DND-41 (cell line): ENCODE results near the gene ACSL1.

ENCODE experiments used
- CTCF ChIP-seq: IDR thresholded peaks from 2 replicates; pipeline ENCODE4 v1.5.1; 2012; ENCODE audit warnings: borderline replicate concordance, low read length, moderate library complexity, mild to moderate bottlenecking; ENCODE audit not compliant: poor library complexity, severe bottlenecking; ENCODE audit errors: extremely low read depth
- EZH2 ChIP-seq: IDR thresholded peaks from 3 replicates; pipeline ENCODE4 v1.6.1; 2012; ENCODE audit warnings: borderline replicate concordance, low read depth, mild to moderate bottlenecking, moderate library complexity, low read length, inconsistent platforms; ENCODE audit not compliant: severe bottlenecking

GRCh38 chr4:184825141-184825895 is 450 bp downstream of the ACSL1 start:
- no peak for TF ChIP-seq CTCF
- TF ChIP-seq EZH2, result peak; percentile 96
